Fibroblast of the aortic adventitia (primary cell): ENCODE results near the gene SPEG. TPM values are rescaled to one million over a fixed set of nuclear protein-coding genes. Genes with fewer than 3 reads are reported as not detected.

ENCODE experiments used
- DNase-seq: peaks from one replicate; pipeline ENCODE4 v3.0.0-alpha.2; 2010; ENCODE audit warnings: low read depth
- H3K4me3 ChIP-seq: 2 replicates; pipeline ENCODE4 v1.5.1; 2011; ENCODE audit warnings: low read depth, mild to moderate bottlenecking, control low read depth, low read length, moderate library complexity
- CTCF ChIP-seq: IDR thresholded peaks from 2 replicates; pipeline ENCODE4 v1.5.1; 2011; ENCODE audit warnings: mild to moderate bottlenecking, low read length, control low read depth, inconsistent platforms; ENCODE audit not compliant: insufficient read depth
- total RNA-seq: library from RNA; depleted of rRNA; stranded (reverse); fragments of >200 nt; gene quantifications from 2 replicates; pipeline ENCODE4 v1.2.3, GENCODE V29; 2012; ENCODE audit warnings: low replicate concordance

The SPEG gene
- total RNA-seq, 1 donor = 22.7 TPM

DNA sequence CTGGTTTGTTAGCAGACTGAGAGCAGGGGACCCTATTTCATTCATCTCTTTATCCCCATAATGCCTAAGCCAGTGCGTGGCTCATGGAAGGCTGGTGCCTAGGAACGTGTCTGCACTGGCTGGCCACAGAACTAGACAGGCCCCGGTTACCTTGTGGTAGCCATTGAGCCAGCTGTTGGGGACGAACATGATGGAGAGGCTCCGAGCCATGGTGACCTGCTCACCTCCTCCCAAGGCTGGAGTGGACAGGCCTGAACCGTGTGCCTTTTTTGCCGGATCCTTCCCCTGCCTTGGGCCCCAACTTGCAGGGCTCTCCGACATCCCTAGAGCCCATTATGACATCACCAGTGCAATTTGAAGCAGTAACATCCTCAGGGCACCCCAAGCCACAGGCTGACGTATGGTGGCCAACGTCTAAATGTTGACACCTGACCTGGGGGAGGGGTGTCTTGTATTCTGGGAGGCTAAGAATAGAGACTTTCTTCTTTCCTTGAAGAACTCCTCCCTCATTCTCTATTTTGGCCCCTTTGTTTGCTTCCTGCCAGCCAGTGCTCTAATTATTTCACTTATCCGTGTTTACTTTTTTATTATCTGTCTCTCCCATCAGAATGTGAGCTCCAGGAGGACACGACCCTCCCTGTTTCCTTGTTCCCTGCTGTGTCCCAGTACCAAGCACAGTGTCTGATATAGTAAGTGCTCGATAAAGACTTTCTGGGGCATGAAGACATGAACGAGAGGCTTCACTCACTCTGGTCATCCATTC is 34.7 kb upstream of the SPEG start:
- no peak for DNase-seq
- TF ChIP-seq CTCF = no peak
- H3K4me3 ChIP-seq = no peak overlapping the region

GRCh38 chr2:219400562-219400961 is 34.1 kb upstream of the SPEG start:
- no peak for DNase-seq
- TF ChIP-seq CTCF = no peak
- no peak overlapping the region for H3K4me3 ChIP-seq

GRCh38 chr2:219401606-219402005 is 33.0 kb upstream of the SPEG start:
- no peak for DNase-seq
- H3K4me3 ChIP-seq = no peak overlapping the region
- TF ChIP-seq CTCF = no peak

DNA sequence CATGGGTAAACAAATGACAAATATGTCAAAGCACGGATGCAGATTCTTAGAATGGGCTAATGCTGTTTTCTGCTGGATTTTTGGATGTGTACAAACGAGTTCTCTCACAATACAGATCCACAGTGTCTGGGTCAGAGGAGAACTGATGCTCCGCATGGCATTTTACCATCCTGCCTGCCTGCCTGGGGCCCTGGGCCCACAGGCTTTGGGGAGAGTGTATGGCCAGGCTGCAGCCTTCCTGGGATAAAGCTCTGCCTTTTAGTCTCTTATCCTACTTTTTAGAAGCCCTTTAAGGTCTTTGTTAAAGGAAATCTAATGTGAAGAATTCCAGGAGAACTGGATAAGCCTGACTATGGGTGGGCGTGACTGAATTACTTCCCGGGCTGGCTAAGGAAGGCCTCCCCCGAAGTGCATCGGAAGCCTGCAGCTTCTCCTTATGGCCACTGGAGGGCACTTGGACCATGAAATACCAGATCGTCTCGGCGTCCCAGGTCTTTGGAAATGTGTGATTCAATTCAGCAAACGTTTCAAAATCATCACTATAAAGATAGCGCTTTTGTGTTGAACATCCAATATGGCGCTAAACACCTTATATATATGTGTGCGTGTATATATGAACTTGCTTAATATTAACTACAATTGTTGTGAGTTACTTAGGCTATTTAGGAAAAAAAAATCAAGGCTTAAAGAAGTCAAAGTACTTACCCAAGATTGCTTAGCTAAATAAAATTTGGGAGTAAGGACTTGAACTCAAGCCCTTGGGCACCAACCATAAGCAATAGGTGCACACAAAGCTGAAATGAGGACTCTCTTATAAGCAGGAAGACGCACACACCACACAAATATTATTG is 31.8 kb upstream of the SPEG start:
- peak; percentile 97 for TF ChIP-seq CTCF
- H3K4me3 ChIP-seq = no peak overlapping the region
- DNase-seq = peak; percentile 92

DNA sequence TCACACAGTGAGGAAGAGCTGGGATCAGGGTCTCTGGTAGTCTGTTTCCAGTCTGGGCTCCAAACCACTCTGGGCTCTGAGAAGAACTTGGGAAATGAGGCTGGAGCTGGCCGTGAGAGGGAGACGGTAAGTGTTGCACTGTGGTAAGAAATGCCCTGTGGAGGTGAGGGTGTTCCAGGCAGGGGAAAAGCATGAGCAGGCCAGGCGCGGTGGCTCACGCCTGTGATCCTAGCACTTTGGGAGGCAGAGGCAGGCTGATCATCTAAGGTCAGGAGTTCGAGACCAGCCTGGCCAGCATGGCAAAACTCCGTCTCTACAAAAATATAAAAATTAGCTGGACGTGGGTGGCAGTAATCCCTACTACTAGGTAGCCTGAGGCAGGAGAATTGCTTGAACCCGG is 30.8 kb upstream of the SPEG start:
- DNase-seq = no peak
- no peak overlapping the region for H3K4me3 ChIP-seq
- TF ChIP-seq CTCF = no peak

GRCh38 chr2:219404291-219404910 is 30.2 kb upstream of the SPEG start:
- no peak overlapping the region for H3K4me3 ChIP-seq
- no peak for TF ChIP-seq CTCF
- DNase-seq = no peak
